Measurements from ENCODE around the gene DZIP1.

DNA sequence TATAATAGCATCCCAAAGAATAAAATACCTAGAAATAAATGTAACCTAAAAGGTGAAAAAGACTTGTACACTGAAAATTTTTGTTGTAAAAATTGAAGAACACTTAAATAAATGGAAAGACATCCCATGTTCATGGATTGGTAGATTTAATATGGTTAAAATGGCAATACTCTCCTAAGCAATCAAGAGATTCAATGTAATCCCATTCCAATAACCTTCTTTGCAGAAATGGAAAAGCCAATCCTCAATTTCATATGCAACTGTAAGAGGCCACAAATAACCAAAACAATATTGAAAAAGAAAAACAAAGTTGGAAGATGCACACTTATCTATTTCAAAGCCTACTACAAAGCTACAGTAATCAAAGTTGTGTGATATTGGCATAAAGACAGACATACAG lies 17.7 kb downstream of the DZIP1 start:
- TF ChIP-seq EP300 (IDR thresholded peaks at IDR 0.05; ENCODE audit: borderline replicate concordance in 1 of 2, low read depth in 2 of 2, low read length in 2 of 2) (no peak), CREB1 (IDR thresholded peaks at IDR 0.05) (no peak), GTF2F1 (IDR thresholded peaks at IDR 0.05; ENCODE audit: borderline replicate concordance, low read depth, low read length) (no peak), YY1 (IDR thresholded peaks at IDR 0.05; ENCODE audit: low read depth, low read length) (no peak), SUZ12 (IDR thresholded peaks at IDR 0.05; ENCODE audit: low read length) (no peak)
- TF ChIP-seq, protein P1, sequence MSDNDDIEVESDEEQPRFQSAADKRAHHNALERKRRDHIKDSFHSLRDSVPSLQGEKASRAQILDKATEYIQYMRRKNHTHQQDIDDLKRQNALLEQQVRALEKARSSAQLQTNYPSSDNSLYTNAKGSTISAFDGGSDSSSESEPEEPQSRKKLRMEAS (IDR thresholded peaks at IDR 0.05), result no peak

All from H1 (cell line).